Measurements from ENCODE around the gene KPNA4.

GRCh38 chr3:160537729-160538128, 27.6 kb downstream of the KPNA4 start:
- no peak for TF ChIP-seq HDAC2 (IDR thresholded peaks at IDR 0.05)
- no peak for TF ChIP-seq CTCF (IDR thresholded peaks at IDR 0.05)
- TF ChIP-seq HMGXB4 (CRISPR knock-in tag; IDR thresholded peaks at IDR 0.05; ENCODE audit: borderline replicate concordance), result no peak
- TF ChIP-seq CHD2 (IDR thresholded peaks at IDR 0.05; ENCODE audit: low read length, partially characterized antibody), result no peak
- no peak for TF ChIP-seq POLR2A (IDR thresholded peaks at IDR 0.05; ENCODE audit: low read length)
- TF ChIP-seq MAZ (IDR thresholded peaks at IDR 0.05; ENCODE audit: borderline replicate concordance, low read depth, low read length), result no peak
- no peak for TF ChIP-seq EP300 (IDR thresholded peaks at IDR 0.05)
- no peak for TF ChIP-seq SMC3 (IDR thresholded peaks at IDR 0.05)
- TF ChIP-seq, protein P1, sequence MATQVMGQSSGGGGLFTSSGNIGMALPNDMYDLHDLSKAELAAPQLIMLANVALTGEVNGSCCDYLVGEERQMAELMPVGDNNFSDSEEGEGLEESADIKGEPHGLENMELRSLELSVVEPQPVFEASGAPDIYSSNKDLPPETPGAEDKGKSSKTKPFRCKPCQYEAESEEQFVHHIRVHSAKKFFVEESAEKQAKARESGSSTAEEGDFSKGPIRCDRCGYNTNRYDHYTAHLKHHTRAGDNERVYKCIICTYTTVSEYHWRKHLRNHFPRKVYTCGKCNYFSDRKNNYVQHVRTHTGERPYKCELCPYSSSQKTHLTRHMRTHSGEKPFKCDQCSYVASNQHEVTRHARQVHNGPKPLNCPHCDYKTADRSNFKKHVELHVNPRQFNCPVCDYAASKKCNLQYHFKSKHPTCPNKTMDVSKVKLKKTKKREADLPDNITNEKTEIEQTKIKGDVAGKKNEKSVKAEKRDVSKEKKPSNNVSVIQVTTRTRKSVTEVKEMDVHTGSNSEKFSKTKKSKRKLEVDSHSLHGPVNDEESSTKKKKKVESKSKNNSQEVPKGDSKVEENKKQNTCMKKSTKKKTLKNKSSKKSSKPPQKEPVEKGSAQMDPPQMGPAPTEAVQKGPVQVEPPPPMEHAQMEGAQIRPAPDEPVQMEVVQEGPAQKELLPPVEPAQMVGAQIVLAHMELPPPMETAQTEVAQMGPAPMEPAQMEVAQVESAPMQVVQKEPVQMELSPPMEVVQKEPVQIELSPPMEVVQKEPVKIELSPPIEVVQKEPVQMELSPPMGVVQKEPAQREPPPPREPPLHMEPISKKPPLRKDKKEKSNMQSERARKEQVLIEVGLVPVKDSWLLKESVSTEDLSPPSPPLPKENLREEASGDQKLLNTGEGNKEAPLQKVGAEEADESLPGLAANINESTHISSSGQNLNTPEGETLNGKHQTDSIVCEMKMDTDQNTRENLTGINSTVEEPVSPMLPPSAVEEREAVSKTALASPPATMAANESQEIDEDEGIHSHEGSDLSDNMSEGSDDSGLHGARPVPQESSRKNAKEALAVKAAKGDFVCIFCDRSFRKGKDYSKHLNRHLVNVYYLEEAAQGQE (IDR thresholded peaks at IDR 0.05), result no peak
